NCI-H460 (cell line): ENCODE measurements around the gene AHNAK. TPM values are rescaled to one million over a fixed set of nuclear protein-coding genes. Genes with fewer than 3 reads are reported as not detected.

Experiments used
- DNase-seq: peaks from one replicate; pipeline ENCODE4 v3.0.0-alpha.2; 2016; ENCODE audit warnings: low read depth; ENCODE audit errors: extremely low read depth
- total RNA-seq: library from RNA; depleted of rRNA; stranded (reverse); fragments of >200 nt; shearing (Covaris generic); gene quantifications from 2 replicates; pipeline ENCODE4 v1.2.3, GENCODE V29; 2014

Gene AHNAK
- total RNA-seq, 1 experiment from 2014 or later = 86.0 TPM

DNA sequence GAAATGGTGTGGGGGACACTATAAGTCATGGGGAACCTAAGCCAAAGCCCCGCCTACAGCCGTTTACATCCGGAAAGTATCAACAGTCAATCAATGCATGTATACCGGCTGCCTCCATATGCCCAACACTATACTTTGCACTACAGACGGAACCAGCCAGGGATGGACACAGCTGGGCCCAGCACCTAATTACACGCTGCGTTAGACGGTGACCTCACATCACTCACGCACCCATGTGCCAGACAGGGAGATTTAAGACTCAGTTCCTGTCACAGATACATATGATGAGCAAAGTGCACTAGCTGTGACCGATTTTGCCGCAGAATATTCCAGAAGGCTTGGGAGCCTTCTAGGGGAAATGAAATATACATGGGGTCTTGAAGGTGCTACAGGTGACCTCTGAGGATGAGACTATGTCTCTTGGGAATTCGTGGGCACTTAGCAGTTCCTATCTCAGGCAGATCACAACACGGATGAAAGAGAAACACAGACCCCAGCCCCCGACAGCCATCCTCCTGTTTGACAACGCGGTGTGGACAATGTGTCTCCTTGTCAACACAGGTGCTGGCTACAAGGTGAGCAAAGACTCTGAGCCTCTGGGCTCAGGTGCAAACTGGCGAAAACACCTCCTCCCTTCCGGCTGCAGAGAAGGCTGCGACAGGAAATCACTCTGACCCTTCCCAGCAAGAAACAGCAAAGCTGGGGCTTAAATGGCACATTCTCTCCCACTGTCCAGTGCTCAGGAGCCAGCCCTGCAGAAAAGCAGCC, 8.0 kb downstream of the AHNAK start:
- DNase-seq = no peak

DNA sequence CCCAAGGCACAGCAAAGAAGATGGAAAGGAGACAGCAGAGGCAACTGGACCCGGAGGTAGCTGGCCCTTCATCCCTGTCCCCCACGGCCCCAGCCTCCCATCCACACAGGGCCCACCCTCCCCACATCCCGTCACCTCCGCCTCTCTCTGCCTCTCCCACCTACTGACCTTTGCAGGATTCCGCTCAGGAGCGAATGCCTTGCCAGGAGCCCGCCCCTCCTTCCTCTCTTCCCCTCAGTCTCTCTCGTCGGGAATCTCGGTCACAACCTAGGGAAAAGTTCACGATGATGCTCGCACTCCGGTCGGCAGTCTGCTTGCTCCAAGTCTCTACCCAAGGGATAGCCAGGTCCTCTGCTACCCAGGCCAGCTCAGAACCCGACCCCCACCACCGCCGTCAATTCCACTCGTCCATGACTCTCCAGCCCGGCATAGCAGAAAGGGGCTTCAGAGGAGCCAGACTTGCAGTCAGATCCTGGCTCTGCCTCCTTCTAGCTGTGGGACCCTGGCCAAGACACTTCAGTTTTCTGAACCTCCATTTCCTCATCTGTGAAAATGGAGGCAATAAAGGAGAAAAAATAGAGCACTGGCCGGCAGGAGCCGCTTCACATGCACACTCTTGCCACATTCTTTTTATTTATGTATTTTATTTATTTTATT, 10.2 kb downstream of the AHNAK start:
- DNase-seq = no peak

DNA sequence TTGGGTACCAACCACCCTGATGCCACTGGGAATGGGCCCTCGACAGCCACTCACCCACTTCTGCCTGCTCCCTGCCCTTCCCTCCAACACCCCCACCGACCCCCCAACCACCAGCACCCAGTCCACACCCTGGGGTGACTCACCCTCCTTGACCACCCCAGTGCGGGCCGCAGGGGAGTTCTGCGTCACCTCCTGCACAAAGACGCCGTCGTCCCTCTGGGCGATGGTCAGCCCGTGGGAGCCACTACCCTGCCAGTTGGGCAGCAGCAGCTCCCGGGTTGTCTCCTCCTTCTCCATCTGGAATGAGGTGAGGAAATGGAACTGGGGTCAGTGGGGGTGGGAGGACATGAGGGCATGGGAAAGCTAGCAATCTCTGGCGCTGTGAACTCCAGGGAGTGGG, 10.8 kb downstream of the AHNAK start:
- DNase-seq = no peak

DNA sequence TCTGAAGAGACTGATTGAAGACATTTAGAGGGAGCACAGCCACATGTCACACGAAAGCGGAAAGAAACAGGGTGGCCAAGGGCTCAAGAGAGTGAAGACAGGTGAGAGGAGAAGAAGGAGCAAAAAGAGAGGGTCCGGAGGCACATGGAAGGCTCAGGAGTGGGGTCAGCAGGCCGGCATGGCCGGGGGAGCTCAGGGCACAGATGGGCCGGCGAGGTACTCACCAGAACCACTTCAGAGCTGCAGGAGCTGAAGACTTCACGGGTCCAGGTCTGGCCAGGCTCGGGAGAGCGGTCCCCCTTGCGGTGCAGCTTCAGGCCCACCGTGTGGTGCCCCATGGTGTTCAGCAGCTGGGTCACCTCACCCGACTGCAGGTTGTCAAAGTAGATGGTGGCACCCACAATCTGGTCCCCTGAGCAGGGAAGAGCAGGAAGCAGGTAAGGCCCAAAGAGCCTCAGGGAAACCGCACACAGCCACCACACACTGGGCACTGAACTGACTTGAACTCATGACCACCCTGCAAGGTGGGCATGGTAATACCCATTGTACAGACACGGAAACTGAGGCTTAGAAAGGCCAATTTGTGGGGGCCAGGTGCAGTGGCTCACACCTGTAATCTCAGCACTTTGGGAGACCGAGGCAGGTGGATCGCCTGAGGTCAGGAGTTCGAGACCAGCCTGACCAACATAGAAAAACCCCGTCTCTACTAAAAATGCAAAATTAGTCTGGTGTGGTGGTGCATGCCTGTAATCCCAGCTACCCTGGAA, 11.6 kb downstream of the AHNAK start:
- no peak for DNase-seq

DNA sequence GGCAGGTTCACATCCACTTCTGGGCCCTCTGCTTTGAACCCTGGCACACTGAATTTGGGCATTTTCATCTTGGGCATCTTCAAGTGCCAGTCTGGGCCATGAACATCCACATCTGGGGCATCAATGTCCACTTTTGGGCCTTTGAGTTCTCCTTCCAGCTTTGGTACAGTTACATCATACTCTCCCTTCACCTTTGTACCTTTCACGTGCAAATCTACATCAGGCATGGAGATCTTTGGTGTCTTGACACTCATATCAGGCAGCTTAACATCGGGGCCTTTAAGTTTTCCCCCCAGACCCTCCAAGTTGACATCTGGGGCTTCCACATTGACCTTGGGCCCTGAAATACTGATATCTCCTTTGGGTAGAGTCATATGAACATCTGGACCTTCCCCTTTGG, 14.5 kb downstream of the AHNAK start:
- no peak for DNase-seq

DNA sequence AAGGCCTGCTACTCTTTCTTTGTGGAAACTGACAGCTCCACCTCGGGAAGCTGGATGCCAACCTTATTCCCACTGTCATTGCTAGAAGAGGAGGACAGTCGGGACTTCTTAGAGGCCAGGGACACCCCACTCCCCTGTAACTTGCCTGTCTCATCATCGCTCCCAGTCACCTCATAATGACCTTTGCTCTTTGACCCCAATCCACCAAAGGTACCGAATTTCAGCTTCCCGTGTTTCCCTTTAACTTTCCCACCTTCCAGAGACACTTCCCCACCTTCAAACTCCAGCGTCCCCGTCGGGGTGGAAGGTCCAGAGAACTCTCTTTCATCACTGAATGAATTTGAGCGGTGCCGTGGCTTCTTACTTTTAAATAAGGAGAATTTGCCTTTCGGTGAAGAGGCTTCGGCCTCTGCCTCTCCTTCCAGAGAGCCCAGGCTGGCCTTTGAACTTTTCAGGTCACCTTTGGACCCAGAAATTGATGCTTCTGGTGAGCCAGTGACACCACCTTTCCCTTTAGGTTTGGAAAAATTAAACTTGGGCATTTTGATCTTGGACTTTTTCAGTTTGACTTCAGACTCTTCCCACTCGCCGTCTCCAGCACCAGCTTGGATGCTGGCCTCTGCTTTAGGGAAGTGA, 29.8 kb downstream of the AHNAK start:
- no peak for DNase-seq

DNA sequence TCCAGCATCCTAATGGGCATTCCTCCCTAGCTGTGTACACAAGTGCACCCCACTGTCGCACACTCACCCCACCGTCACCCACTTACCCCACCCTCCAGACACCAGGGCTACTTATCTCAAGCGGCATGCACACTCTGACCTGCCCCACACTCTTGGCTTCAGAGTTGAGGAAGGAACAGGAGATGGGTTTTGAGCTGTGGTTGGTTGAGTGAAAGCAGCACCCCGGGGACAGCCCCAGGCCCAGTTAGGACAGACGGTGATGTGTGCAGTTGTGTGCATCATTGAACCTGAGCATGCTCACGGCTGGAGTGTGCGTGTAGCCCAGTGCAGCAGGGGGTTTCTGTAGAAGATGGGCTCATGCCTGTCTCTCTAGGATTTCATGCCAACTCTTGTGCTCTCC, 32.5 kb downstream of the AHNAK start:
- no peak for DNase-seq

DNA sequence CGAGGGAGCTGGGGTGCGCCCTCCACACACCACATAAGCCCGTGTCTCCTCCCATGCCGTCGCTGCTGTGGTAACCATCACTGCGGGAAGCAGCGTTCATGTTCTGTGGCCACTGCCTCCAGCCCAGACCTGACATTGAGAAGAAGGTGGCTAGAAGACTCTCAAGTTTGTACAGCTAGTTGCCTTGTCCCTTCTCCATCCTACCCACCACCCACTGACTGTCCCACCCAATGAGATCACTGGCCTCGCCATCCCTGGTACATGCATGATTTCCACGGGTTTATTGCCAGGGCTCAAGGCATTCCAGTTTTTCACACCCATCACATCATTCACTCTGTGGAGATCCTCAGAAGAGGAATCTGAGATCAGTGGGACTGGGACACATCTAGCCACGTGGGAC, 33.0 kb downstream of the AHNAK start:
- DNase-seq = no peak

DNA sequence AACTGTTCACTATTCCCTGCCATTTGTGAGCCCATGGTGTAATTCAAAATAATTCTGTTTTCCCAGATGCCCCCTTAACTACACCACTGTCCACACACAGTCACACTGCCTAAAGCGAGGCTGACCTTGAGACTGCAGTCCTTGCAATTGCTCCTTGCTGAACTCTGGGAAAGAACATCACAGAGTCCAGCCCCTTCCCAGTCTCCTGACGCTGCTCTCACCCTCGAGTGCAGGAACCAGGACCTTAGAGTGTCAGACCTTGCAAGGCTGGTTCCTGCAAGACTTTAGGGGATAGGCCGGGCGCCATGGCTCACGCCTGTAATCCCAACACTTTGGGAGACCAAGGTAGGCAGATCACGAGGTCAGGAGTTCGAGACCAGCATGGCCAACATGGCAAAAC, 33.6 kb downstream of the AHNAK start:
- DNase-seq = no peak

DNA sequence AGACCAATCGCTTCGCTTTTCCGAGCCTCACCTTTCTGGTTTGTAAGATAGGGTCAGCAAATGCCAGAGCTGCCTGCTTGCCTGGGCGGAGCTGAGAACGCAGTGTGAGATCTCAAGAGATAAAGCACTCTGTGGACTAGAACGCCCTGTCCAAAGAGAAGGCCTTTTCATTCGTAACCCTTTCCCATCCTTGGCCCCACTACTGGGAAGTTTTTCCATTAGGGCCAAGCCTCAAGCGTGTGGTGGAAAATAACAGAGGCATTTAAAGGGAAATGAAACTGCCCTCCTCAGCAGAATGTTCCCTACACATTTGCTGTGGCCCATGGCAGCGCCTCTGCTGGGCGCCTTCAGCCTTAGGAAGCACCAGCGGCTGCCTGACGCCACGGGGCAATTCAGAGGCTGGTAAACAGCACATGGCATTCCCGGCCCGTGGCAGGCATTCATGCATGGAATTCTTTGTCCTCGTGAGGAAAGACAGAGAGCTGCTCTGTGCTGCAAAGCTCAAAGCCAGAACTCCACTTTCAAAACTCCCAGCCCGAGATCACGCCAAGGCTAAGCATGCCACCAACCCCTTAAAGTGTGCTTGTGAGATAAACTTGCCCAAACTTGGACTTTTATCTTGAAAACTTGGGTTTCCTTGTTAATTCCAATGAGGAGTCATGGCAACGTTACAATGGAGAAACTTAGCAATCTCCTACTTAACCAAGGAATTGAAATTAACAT, 38.1 kb downstream of the AHNAK start:
- peak; percentile 59 for DNase-seq

DNA sequence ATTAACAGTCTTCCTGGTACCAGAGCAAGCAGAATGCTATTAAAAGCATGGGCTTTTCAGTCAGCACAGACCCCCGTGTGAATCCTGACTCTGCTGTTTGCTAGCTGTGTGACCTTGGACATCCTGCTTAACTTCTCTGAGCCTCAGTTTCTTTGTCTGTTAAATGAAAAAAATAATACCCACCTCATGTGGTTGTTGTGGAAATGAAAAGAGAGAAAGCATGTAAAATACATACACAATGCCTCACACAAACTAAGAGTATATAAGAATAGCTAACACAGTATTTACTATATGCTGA, 39.5 kb downstream of the AHNAK start:
- no peak for DNase-seq

DNA sequence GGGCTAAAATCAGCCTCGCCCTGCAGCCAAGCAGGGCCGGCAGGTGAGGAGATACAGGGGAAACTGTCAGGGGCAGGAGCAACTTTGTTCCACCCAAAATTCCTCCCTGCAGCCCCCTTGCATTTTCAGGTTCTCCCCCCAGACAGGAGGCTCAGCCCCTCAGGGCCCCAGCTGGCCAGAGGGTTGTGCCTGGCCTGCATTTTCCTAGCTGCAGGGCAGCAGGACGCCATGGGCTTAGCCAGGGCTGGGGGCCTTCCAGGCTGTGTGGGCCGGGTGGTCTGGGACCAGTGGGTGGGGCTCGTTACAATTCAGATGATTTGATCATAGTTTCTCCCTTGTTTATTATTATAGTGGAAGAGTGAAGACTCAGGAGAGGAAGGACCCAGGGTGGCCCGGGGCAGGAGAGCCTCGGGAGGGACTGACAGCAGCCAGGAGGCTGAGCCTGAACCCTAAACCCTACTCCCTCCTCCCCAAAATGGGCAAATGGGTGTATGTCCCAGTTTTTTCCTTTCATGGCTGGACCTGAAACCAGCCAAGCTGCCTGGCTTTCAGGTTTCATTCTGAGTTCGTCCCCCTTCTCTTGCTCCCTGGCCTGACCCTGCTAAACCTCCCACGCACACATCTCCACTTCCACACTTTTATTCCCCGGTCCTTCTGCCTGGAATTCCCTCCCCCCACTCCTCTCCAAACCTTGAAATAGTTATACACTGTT, 40.0 kb downstream of the AHNAK start:
- DNase-seq = no peak

DNA sequence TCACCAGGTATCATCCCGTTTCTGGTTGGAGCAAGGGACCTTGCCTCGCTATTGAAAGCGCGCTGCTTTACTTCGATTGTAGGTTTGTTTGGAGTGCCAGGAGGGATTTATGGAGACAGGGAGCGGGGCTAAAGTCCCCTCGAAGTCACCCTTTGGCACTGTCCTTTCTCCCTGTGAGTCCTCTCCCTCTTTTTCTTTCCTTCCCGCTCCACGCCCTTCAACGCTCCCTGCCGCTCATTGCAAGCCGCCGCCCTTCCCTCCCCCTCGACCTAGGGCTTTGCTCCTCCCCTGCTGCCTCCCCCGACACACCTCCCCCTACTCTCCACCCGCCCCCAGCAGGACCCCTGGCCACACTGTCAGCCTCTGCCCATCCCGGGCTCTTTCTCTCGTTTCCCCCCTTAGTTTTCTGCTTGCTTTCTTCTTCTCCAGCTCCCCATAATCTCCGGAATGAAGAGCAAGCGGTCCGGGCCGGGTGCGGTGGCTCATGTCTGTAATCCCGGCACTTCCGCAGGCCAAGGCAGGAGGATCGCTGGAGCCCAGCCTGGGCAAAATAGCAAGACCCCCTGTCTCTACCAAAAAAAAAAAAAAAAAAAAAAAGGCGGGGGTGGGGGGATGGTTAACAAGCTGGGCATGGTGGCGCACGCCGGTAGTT, 41.0 kb downstream of the AHNAK start:
- DNase-seq = no peak

DNA sequence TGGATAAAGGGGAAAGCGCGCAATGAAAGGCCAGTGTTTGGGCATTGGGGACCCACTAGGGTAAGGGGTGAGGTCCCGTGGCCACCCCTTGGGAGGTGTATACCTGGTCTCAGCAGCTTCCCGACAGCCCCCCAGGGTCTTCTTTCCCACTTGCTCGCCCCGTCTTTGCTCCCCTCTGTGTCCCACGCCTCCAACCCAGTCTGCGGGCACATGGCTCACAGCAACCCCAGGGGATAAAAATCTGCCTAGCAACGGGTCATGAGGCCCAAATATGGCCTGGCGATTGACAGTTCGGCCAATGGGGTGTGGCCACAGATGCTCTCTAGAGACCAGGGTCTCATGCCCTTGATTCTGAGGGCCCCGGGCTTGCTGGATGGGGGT, 41.6 kb downstream of the AHNAK start:
- DNase-seq = no peak

DNA sequence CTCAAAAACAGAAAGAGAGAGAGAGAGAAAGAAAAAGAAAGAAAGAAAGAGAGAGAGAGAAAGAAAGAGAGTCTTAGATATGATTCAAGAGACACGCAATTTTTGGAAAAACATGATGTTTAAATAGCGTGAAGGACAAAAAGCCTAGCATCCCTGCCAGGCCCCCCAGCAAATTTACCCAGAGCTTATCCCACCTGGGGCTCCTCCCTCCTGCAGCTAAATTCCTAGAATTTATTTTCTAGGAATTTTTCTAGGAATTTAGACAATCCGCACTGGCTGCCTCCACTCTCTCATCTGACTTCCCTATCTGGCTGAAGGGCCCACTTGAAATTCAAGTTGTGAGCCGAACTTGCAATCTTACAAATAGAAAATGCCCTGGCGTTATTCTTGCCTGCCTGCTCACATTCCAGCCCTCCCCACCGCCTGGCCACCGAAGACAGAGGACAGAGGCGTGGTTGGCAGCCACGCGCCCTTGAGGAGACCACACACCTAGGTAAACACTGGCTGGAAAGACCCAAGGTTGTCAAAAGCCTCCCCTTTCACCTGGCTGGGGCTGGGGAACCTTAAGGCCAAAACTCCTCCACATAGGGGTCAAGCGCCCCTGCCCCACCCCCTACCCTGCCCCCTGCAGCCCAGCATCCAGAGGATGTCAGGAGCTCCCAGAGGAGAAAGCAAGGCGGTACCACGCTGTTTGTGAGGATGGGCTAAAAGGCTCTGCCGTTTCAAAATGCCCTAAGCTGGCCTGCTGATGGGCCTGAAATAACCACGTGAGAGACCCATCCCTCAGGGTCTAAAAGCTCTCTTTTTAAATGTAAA, 42.2 kb downstream of the AHNAK start:
- no peak for DNase-seq

DNA sequence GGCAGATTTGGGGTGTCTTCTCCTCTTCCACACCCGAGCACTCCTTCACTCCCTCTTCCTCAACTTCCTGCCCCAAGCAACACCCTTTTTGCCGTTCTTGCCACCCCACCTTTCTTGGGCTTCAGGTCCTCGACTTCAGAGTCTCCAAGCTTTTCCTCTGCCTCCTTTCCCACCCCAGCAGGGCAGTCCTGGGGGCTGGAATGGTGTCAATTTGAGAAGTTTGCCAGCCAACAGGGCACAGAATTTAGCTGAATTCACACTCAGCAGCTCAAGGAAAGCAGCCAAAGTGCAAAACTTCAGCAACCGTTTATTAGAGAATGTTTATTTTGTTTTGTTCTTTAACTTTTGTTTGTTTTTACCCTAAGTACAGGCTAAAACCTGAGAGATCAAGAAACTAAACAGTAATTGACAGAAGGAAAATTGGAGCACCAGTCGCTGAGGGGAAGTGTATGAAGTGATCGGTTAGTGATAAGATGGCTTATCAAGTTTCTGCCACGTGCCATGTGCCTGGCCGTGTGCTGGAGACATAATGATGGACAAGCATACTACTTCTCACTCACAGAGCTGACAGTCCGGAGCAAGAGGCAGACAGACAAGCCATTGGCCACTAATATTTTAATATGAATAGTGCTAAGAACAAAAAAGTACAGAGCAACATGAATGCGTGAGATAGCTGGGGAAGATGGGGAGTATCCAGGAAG, 44.4 kb downstream of the AHNAK start:
- no peak for DNase-seq

DNA sequence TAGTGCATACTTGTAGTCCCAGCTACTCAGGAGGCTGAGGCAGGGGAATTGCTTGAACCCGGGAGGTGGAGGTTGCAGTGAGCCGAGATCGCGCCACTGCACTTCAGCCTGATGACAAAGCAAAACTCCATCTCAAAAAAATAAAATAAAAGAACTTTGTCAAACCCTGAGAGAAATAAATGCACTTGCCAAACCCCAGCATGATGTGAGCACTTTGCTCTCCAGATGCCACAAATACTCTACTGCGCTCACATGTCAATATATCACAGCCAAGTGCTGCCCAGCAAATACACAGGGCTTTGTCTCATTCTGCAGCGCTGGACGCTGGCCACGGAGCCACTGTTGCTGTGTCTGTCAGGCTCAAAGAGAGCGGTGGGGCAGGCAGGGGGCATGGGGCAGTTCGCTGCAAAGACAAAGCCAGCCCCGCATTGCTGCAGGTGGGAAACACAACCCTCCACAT, 45.1 kb downstream of the AHNAK start:
- no peak for DNase-seq

DNA sequence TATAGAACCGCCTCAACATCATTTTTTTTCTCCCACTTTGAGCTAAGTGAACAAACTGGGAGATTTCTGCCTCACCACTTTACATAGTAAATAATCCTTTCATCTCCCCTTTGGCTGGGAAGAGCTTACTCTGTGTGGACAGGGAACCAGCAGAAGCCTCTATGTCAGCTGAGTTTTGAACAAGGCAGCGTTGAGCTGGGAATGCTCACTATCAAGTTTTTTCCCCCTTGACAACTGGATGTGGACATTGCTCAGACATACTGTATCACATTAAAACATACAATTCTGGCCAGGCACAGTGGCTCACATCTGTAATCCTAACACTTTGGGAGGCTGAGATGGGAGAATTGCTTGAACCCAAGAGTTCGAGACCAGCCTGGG, 46.0 kb downstream of the AHNAK start:
- DNase-seq = no peak
